ENCODE results near the gene CSPG4.
"Not testable (repeated sequence)": the region's sequence is repeated elsewhere in the genome, so short reads cannot be mapped to it uniquely, and the experiment has no call there.

The CSPG4 gene
- 0 reads per million in 2 experiments for total RNA-seq

GRCh38 chr15:75712668-75713337, at the start of gene CSPG4:
TSS of gene CSPG4 (minus strand) at chr15:75712848. CDS start at chr15:75712755, 93 bp downstream.
- DNase-seq (ENCODE audit: low read depth): no peak

- not testable (repeated sequence) for DNase-seq (ENCODE audit: low read depth)
Measured at GRCh38 chr15:75762357-75762718, 49.7 kb upstream of the CSPG4 start.

- no peak for DNase-seq (ENCODE audit: low read depth)
Measured at GRCh38 chr15:75761446-75762356, 49.1 kb upstream of the CSPG4 start.

- DNase-seq (ENCODE audit: low read depth): no peak
Measured at GRCh38 chr15:75760704-75761435, 48.2 kb upstream of the CSPG4 start.

- not testable (repeated sequence) for DNase-seq (ENCODE audit: low read depth)
Measured at GRCh38 chr15:75760131-75760520, 47.5 kb upstream of the CSPG4 start.

- no peak for DNase-seq (ENCODE audit: low read depth)
Measured at GRCh38 chr15:75759416-75760130, 46.9 kb upstream of the CSPG4 start.

- peak; percentile 48 for DNase-seq (ENCODE audit: low read depth)
Measured at GRCh38 chr15:75758071-75758872, 45.6 kb upstream of the CSPG4 start.

- DNase-seq (ENCODE audit: low read depth): not testable (repeated sequence)
Measured at GRCh38 chr15:75754871-75755270, 42.2 kb upstream of the CSPG4 start.

GRCh38 chr15:75753145-75753544, 40.5 kb upstream of the CSPG4 start:
- DNase-seq (ENCODE audit: low read depth): no peak

- no peak for DNase-seq (ENCODE audit: low read depth)
Measured at GRCh38 chr15:75751891-75752290, 39.2 kb upstream of the CSPG4 start.

GRCh38 chr15:75751116-75751875, 38.6 kb upstream of the CSPG4 start:
- no peak for DNase-seq (ENCODE audit: low read depth)

- no peak for DNase-seq (ENCODE audit: low read depth)
Measured at GRCh38 chr15:75750261-75751050, 37.8 kb upstream of the CSPG4 start.

- no peak for DNase-seq (ENCODE audit: low read depth)
Measured at GRCh38 chr15:75749820-75750219, 37.2 kb upstream of the CSPG4 start.

GRCh38 chr15:75748882-75749281, 36.2 kb upstream of the CSPG4 start:
- not testable (repeated sequence) for DNase-seq (ENCODE audit: low read depth)

- DNase-seq (ENCODE audit: low read depth): not testable (repeated sequence)
Measured at GRCh38 chr15:75747121-75747520, 34.5 kb upstream of the CSPG4 start.

GRCh38 chr15:75745305-75745704, 32.7 kb upstream of the CSPG4 start:
- DNase-seq (ENCODE audit: low read depth): no peak

- not testable (repeated sequence) for DNase-seq (ENCODE audit: low read depth)
Measured at GRCh38 chr15:75742346-75742745, 29.7 kb upstream of the CSPG4 start.

- DNase-seq (ENCODE audit: low read depth): no peak
Measured at GRCh38 chr15:75739791-75740190, 27.1 kb upstream of the CSPG4 start.

- DNase-seq (ENCODE audit: low read depth): peak; percentile 81
Measured at GRCh38 chr15:75738647-75739325, 26.1 kb upstream of the CSPG4 start.

Data from T follicular helper cell (primary cell).